ENCODE measurements around the gene SUDS3.

- no peak for TF ChIP-seq CTCF (conservative IDR thresholded peaks at IDR 0.05; ENCODE audit: low read depth in 2 of 2)
- no peak for TF ChIP-seq EZH2 (IDR thresholded peaks at IDR 0.05; ENCODE audit: low read depth, unreplicated experiment)
Observed at GRCh38 chr12:118429688-118430383, 53.5 kb downstream of the SUDS3 start.

All from GM23338 (cell line).